ENCODE data around the gene CYP4F22.
A peak's percentile ranks its signal among the peaks of the same experiment; 100 is the strongest.

Gene CYP4F22

DNA sequence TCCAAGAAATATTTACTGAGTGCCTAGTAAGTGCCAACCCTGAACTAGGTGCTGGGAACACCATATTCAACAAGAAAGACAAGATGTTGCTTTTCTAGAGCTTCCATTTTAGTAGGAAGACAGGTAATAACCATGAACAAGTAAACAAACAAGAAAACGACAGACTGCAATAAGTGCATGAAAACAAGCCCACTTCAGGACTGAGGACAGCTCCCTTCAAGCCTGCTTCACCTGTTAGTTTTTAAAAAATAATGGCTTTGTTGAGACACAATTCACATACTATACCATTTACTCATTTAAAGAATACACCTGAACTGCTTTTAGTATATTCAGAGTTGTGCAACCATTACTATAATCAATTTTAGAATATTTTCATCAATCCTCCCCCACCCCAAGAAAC lies 30.4 kb downstream of the CYP4F22 start:
- DNase-seq, result no peak

DNA sequence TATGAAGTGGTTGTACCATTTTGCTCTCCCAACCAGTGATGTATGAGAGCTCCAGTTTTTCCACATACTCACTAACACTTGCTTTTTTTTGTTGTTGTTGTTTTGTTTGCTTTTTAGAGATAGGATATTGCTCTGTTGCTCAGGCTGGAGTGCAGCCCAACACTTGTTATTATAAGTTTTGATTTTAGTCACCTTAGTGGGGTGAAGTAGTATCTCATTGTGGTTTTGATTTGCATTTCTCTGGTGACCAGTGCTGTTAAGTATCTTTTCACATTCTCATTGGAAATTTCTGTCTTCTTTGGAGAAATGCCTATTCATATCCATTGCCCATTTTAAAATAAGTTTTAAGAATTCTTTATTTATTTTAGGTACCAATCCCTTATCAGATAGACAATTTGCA lies 31.3 kb downstream of the CYP4F22 start:
- no peak for DNase-seq

DNA sequence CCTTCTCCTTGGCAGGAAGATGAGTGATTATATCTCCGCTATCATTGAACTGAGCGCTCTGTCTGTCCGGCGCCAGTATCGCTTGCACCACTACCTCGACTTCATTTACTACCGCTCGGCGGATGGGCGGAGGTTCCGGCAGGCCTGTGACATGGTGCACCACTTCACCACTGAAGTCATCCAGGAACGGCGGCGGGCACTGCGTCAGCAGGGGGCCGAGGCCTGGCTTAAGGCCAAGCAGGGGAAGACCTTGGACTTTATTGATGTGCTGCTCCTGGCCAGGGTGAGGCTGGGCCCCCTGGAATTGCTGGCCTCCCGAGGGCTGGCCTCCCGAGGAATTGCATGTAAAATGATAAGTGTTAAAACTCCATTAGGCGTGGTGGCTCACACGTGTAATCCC lies 32.1 kb downstream of the CYP4F22 start:
- no peak for DNase-seq

DNA sequence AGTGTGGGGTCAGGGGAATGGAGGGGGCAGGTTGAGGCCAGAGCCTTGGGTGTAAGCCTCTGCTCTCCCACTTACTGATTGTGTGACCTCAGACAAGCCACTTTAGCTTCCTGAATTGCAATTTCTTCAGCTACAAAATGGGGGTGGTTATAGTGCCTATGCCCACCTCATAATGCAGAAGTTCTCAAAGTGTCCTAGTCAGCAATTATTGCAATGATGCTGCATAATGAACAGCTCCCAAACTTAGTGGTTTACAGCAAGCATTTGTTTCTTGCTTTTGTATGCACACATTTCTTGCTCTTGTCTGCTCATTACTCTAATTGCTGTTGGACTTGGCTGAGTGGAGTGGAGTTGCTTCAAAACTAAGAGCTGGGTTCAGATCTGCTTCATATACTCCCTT lies 36.0 kb downstream of the CYP4F22 start:
- DNase-seq, result no peak

DNA sequence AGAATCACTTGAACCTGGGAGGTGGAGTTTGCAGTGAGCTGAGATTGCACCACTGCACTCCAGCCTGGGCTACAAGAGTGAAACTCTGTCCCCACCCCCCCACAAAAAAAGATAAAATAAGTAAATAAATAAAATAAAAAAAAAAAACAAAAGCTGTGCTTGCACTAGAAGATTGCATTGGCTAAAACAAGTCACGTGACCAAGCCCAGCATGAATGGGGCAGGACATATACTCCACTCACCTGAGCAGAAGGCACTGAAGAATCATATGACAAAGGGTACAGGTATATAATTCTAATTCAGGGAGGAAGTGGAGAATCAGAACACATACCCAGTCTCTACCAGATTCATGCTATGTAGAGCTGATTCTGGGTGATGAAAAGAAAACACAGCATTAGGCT lies 36.6 kb downstream of the CYP4F22 start:
- no peak for DNase-seq

DNA sequence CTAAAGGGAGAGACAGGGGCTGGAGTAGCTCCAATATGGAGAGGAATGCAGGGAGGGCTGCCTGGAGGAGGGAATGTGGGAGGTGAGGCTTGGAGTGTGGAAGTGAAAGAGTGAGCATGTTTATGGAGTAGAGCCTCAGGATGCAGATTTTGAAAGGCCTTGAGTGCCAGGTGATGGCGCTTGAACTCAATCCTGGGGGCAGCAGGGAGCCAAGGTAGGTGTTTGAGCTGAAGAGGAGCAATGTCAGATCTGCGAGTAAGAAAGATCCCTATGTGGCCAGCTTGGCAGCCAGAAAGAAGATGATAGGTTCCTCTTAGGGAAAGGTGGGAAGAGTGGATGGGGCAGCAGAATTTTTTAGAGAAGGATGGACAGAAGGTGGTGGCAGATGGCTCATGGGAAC lies 40.3 kb downstream of the CYP4F22 start:
- no peak for DNase-seq

DNA sequence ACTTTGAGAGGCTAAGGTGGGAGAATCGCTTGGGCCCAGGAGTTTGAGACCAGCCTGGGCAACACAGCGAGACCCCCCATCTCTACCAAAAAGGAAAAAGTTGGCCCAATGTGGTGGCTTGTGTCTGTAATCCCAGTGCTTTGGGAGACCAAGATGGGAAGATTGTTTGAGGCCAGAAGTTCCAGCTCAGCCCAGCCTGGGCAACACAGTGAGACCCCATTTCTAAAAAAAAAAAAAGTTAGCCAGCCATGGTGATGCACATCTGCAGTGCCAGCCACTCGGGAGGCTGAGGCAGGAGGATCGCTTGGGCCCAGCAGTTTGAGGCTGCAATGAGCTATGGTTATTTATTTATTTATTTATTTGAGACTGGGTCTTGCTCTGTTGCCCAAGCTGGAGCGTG lies 41.3 kb downstream of the CYP4F22 start:
- no peak for DNase-seq

DNA sequence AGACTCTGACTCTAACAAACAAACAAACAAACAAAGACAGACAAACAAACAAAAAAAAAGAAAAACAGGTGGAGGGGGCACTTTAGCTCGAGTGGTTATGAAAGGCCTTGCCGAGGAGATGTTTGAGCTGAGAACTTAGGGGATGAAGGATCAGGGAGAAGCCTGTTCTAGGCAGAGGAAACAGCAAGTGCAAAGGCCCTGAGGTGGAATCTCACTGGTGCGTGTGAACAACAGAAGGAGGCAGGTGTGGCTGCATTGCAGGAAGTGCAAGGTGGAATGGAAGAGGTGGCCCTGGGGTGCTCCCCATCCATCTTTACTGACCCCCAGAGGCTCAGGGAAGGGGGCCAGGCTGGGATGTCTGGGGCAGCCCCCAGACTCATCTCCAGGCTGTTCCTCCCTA lies 41.9 kb downstream of the CYP4F22 start:
- no peak for DNase-seq

DNA sequence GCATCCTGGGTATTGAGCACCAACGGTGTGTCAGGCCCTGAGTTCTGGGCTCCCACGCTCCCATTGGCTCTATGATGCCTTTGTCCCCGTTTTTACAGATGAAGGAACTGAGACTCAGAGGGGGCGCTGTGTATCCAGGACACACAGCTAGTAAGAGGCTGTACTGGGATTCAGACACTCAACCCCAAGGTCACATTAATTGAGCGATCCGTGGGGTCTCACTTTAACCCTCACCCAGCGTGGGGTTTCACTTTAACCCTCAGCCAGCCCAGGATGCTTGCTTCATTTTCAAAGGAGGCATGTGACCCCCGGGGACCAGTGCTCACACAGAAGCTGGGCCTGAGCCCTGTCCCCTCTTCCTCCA lies 42.6 kb downstream of the CYP4F22 start:
- no peak for DNase-seq

DNA sequence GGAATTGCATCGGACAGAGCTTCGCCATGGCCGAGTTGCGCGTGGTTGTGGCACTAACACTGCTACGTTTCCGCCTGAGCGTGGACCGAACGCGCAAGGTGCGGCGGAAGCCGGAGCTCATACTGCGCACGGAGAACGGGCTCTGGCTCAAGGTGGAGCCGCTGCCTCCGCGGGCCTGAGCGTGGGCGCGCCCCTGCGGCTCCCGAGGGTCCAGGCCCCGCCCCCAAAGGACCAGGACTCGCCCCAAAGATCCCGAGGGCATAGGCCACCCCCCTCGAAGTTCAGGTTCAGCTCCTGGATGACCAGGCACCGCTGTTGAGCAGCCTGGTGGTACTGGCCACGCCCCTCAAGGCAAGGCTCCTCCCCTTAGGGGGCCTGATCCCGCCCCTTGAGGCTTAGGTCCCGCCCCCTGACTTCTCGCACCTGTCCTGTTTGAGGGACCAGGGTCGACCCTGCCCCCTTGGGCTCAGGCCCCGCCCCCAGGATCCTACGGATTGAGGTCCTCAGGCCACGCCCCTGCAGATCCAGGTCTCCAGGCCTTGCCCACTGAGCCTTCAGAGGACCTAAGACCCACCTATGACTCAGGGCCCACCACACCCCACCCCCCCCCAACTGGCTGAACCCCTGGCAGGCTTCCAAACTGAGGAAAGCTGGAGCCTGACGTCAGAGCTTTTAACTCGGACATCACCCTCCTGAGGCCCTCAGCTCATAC lies 43.1 kb downstream of the CYP4F22 start:
- DNase-seq, result no peak

DNA sequence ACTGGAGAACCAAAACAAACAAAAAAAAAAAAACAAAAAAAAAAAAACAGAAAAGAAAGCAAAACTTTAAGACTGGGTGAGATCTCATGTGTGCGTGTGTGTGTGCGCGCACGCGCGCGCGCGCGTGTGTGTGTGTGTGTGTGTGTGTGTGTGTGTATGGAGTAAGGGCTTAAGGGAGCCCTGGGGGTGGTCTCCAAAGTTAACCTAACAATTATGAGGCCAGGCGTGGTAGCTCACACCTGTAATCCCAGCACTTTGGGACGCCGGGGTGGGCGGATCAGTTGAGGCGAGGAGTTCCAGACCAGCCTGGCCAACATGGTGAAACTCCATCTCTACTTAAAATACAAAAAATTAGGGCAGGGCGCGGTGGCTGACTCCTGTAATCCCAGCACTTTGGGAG lies 46.7 kb downstream of the CYP4F22 start:
- no peak for DNase-seq

DNA sequence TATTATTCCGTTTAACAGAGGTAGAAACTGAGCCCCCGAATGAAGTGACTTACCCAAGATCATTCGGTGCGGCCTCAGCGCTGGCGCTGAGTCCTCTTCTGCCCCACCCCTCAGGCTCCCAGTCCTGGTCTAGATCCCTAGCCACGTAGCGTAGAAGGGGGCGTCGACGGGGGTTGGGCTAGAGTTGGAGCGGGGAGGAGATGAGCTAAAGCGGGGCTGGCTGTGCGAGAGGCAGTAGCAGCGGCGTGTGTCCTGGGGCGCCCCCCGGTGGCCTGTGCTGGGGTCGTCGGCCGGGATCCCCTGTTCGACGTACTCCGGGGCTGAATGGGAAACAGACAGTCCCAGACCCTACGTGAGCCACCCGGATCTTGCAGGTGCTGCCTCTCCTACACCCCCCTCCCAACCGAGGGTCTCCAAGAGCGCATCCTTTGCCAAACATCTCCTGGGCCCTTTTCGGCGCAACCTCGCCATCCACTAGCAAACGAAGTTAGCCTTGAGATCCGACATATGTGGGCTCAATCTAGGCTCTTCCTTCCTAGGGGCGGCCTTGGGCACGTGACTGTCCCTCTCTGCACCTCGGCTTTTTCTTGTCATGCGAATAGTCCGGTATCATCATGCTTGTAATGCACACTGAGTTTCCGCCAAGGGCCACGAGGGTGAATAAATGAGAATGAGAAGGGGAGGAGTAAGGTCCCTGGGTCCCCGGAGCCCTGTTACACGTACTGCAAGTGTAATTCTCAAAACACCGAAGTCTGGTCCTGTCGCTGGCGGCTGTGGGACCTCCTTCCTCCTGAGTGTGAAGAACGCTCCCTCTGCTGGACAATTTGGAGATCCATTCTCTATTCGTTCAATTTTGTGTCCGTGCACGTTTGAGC lies 47.7 kb downstream of the CYP4F22 start:
- DNase-seq, result peak; percentile 80

DNA sequence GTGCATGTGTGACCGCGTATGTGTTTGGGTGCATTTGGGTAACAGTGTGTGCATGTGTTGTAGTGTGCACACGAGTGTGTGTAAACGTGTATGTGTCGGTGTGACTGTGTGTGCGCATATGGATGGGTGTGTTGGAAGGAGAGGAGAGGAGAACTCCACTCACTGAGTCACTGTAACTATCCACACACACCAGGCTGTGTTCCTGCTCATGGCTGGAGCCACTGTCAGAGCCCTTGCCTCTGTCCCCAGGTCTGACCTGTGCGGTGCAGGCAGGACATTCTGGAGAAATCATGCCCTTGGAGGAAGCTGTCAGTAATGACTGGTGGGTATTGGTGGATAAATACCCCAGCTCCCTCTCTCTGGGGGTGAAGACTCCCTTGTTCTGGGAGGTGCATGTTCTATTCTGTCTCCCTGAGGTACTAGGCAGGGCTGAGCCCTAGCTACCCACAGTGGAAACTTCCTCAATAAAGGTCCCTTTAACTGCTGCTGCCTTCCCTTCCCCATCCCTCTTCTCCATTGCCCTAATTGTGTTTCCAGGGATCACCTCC lies 48.4 kb downstream of the CYP4F22 start:
- no peak for DNase-seq

DNA sequence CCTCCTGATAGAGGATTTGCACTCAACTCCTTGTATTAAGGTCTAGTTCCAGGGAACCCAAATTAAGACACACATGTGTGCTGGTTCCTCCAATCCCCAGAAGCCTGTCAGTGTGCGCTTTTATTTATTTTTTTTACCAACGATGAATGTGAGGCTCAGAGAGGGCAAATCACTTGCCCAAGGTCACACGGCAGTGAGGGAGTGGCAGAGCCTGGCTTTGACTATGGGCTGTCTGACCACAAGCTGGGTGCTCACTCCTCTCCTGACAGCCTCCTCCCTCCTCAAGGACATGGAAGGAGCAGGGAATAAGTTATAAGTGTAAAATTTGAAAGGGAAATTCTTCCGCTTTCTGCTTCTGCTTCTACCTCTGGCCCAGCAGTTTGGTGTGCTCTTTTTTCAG lies 48.9 kb downstream of the CYP4F22 start:
- no peak for DNase-seq

DNA sequence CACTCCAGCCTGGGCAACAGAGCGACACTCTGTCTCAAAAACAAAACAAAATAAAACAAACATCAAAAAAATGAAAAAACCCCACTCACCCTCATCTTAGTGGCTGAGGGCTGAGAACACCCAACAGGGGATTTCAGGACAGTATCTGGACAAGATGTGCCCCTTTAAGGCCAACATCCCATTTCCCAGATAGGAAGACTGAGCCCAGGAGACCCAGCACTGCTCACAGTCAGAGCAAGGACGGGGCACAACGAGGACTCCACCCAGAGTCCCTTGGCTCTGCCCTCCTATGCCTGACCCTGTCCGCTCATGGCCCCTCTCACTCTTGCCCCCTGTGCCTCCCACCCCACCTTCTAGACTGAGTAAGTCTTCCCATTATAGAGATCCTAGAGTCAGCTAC lies 53.8 kb downstream of the CYP4F22 start:
- DNase-seq, result no peak

DNA sequence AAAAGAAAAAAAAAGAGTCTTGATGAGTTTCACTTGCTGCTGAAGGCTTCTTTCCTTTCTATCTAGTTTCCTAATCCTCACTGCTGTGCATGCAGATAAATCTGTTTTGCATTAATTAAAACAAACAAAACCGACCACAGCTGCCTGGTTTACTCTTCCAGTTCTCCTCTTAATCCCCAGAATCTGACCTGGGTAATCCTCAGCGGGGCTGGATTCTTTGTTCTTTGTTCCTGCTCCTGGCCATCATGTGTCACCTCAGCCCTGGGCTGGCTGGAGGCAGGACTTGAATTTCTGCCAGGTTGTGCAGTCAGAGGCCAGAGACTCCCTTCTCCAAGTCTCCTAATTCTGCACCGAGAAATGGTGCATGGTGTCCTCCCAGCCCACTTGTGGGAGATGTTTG lies 54.5 kb downstream of the CYP4F22 start:
- peak; percentile 59 for DNase-seq

DNA sequence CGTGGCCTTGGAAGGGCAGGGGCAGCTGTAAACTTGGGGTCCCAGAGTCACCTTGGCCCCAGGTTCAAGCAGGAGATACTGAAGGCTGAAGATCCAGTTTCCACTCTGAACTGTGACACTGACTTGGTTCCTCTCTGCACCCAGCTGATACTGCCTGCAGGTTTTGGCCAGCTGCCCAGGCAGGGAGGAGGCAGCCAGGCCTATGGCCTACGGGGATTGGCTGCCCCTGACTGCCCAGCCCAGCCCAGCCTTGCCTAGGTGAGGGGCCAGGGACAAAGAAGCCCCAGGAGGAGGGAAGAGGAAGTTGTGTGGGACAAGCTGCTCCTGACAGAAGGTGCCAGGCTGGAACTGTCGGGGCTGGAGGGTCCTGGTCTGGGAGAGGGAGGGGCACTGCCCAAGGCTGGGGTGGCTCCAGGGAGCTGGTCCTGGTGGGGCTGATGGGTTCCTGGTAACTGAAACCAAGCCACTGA lies 55.0 kb downstream of the CYP4F22 start:
- DNase-seq, result peak; percentile 86

DNA sequence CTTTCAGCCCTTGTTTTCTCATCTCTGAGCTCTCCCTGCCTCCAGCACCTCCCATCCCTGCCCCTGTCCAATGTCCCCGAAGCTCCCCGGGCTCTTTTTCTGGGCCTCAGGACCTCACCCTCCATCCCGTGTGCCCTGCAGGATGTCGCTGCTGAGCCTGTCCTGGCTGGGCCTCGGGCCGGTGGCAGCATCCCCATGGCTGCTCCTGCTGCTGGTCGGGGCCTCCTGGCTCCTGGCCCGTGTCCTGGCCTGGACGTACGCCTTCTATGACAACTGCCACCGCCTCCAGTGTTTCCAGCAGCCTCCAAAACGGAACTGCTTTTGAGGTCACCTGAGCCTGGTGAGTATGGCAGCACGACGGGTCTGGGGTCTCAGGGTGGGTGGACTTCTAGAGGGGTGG lies 55.6 kb downstream of the CYP4F22 start:
- no peak for DNase-seq

DNA sequence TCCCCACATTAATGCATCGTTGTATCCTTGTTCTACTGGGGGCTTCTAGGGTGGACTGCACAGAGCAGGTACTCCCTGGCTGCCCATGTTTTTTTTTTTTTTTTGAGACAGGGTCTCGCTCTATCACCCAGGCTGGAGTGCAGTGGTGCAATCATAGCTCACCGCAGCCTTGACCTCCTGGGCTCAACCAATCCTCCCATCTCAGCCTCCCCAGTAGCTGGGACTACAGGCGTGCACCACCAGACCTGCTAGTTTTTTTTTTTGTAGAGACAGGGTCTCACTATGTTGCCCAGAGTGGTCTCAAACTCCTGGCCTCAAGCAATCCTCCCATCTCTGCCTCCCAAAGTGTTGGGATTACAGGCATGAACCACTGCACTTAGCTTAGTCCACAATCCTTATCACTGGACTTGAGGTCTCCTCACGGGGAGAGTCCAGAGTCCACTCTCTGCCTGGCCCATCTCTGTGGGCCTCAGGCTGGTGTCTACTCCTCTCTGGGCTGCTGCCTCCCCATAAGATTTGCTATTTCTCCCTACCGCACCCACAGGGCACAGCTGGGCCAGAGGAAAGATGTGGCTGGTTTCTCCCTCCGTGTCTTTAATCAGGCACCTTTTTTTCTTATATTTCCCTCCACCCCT lies 56.3 kb downstream of the CYP4F22 start:
- no peak for DNase-seq

DNA sequence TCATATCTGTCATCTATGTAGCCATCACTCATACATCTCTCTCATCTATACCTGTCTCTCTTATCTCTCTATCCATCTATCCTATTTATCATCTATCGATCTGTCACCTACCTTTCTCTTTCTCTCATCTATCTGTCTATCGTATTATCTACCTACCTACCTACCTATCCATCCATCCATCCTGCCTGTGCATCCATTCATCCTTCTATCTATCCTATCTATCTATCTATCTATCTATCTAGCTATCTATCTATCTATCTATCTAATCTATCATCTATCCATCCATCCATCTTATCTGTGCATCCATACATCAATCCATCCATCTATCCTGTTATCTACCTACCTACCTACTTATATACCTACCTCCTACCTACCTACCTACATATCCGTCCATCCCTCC lies 62.1 kb downstream of the CYP4F22 start:
- DNase-seq, result no peak

DNA sequence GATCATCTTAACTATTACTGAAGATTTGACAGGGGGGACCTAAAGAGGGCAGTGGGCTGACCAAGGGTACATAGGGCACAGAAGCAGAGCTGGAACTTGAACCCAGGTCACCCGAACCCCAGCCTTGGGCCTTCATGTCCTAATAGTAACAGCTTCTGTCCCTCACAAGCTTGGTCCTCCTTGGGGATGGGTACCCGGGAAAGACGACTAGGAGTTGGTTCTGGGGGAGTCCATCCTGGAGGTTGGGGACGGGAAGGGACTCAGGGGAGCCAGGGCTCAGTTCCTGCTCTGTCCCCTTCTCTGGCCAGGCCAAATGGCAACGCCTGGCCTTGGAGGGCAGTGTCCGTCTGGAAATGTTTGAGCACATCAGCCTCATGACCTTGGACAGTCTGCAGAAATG lies 67.1 kb downstream of the CYP4F22 start:
- no peak for DNase-seq

DNA sequence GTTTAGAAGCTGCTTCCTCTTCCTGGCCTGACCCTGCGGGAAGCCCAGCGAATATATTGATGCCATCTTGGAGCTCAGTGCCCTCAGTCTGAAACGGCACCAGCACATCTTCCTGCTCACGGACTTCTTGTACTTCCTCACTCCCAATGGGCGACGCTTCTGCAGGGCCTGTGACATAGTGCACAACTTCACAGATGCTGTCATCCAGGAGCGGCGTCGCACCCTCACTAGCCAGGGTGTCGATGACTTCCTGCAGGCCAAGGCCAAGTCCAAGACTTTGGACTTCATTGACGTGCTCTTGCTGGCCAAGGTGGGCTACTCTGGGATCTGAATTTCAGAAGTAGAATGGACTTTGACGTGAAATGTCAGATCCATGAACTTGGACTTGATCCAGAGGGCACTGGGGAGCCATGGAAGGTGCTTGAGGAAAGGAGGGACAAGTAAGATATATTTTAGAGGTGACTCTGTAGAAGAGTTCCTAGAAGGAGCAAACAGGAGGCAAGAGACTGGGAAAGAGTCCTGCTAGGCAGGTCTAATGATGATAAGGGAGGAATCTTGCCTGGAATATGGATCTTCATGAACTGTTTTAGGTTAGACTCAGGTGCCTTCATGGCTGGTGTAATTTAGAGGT lies 68.3 kb downstream of the CYP4F22 start:
- DNase-seq, result no peak

DNA sequence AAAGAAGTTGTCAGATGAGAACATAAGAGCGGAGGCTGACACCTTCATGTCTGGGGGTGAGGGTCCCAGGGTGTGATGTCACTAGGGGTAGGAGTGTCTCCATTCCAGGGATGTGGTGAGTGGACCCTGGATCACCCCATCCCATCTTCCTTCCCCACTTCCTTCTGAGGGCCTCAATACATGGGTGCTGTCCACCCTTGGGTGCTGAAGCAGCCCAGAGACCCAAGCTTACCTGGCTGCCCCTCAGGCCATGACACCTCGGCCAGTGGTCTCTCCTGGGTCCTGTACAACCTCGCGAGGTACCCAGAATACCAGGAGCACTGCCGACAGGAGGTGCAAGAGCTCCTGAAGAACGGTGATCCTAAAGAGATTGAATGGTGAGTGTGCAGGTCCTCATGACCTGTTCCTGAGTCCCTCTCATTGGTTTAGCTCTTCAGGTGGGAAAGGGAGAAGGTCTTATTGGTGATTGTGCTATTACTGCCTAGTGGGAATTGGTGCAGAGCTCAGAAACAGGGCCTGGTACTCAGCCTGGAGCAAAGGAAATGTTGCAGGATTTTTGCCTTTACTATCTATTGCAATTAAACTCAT lies 69.0 kb downstream of the CYP4F22 start:
- no peak for DNase-seq

Measured in DMS79 (cell line).